ENCODE results near the gene PLIN5. TPM values are rescaled to one million over a fixed set of nuclear protein-coding genes. Genes with fewer than 3 reads are reported as not detected.

Gene PLIN5
- total RNA-seq, 1 experiment from 2014 or later, result 2.5 TPM

DNA sequence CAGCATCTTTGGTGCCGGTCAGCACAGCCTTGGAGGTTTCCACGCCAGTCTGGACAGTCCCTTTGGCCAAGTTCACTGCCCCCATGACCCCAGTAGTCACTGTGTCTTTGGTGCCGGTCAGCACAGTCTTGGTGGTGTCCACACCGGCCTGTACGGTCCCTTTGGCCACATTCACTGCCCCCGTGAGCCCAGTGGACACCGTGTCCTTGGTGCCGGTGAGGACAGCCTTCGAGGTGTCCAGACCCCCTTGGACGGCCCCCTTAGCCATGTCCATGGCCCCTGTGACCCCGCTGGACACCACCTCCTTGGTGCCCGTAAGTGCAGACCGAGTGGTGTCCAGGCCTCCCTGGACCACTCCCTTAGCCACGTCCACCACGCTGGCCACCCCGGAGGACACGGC, 21.8 kb downstream of the PLIN5 start:
- no peak for DNase-seq
- Histone ChIP-seq H3K36me3 (replicated peaks; ENCODE audit: control insufficient read depth, insufficient read depth, low read length) (no peaks in the 10 kb centered on the region), H3K27me3 (ENCODE audit: control insufficient read depth, insufficient read depth, low read length) (peaks cover 13% of the 10 kb centered on the region), H3K4me3 (ENCODE audit: insufficient read depth, low read depth, low read length) (no peak overlapping the region)

DNA sequence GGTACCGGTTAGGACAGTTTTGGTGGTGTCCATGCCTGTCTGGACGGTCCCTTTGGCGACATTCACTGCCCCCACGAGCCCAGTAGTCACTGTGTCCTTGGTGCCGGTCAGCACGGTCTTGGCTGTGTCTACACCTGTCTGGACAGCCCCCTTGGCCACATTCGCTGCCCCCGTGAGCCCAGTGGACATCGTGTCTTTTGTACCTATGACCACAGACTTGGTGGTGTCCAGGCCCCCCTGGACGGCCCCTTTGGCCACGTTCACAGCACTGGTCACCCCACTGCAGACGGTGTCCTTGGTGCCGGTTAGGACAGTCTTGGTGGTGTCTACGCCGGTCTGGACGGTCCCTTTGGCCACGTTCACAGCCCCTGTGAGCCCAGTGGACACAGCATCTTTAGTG, 23.0 kb downstream of the PLIN5 start:
- H3K36me3 ChIP-seq (replicated peaks; ENCODE audit: control insufficient read depth, insufficient read depth, low read length), result no peaks in the 10 kb centered on the region
- peaks cover 13% of the 10 kb centered on the region for H3K27me3 ChIP-seq (ENCODE audit: control insufficient read depth, insufficient read depth, low read length)
- no peak for DNase-seq
- no peak overlapping the region for H3K4me3 ChIP-seq (ENCODE audit: insufficient read depth, low read depth, low read length)

DNA sequence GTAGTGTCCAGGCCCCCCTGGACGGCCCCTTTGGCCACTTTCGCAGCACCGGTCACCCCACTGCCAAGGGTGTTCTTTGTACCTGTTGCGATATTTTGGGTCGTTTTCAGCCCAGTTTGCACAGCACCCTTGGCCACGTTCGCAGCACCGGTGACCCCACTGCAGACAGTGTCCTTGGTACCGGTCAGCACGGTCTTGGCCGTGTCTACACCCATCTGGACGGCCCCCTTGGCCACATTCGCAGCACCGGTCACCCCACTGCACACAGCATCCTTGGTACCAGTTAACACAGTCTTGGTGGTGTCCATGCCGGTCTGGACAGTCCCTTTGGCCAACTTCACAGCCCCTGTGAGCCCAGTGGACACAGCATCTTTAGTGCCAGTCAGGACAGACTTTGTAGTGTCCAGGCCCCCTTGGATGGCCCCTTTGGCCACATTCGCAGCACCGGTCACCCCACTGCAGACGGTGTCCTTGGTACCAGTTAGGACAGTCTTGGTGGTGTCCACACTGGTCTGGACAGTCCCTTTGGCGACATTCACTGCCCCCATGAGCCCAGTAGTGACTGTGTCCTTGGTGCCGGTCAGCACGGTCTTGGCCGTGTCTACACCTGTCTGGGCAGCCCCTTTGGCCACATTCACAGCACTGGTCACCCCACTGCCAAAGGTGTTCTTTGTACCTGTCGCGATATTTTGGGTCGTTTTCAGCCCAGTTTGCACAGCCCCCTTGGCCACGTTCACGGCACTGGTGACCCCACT, 23.5 kb downstream of the PLIN5 start:
- no peak for DNase-seq
- H3K4me3 ChIP-seq (ENCODE audit: insufficient read depth, low read depth, low read length), result no peak overlapping the region
- no peaks in the 10 kb centered on the region for H3K36me3 ChIP-seq (replicated peaks; ENCODE audit: control insufficient read depth, insufficient read depth, low read length)
- H3K27me3 ChIP-seq (ENCODE audit: control insufficient read depth, insufficient read depth, low read length), result peaks cover 12% of the 10 kb centered on the region

DNA sequence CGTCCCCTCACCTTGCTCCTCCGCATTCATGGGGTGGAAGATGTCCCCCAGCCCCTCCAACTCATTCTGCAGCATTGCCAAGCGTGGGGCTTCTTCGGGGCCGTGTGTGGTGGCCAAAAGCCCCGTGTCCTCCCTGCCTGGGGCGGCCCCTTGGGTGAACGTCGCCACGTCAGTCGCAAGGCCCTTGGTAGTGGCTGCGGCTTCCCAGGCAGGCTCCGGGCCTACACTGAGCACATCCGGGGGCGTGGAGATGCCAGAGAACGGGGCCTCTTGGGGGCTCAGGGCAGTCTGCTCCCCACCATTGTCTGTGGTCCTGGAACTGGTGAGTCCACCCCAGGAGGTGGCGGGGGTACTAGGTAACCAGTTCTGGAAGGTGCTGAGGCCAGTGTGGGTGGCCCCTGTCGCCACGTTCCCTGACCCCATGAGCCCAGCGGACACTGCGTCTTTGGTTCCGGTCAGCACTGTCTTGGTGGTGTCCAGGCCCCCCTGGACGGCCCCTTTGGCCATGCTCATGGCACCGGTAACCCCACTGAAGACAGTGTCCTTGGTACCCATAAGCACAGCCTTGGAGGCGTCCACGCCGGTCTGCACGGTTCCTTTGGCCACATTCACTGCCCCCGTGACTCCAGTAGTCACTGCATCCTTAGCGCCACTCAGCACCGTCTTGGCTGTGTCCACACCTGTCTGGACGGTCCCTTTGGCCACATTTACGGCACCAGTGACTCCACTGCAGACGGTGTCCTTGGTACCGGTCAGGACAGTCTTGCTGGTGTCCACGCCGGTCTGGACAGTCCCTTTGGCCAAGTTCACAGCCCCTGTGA, 24.4 kb downstream of the PLIN5 start:
- peaks cover 9% of the 10 kb centered on the region for H3K27me3 ChIP-seq (ENCODE audit: control insufficient read depth, insufficient read depth, low read length)
- no peaks in the 10 kb centered on the region; the same call in 1 of the 2 replicates for H3K36me3 ChIP-seq (replicated peaks; ENCODE audit: control insufficient read depth, insufficient read depth, low read length)
- DNase-seq, result no peak
- H3K4me3 ChIP-seq (ENCODE audit: insufficient read depth, low read depth, low read length), result no peak overlapping the region

DNA sequence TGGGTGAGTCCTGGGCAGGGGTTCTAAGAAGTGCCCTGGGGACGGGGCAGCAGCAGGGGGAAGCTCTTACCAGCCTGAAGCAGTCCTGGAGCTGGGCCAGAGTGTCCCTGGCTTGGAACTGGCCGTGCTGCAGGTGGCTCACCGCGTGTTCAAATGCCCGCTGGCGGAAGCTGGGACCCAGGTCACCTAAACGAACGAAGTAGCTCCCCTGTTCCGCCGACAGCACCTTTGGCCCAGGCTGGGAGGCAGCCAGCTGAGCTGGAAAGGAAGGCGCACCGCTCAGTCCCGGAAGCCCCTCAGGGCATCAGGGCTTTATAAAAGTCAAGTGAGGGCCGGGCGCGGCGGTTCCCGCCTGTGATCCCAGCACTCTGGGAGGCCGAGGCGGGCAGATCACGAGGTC, 26.3 kb downstream of the PLIN5 start:
- Histone ChIP-seq H3K4me3 (ENCODE audit: insufficient read depth, low read depth, low read length) (no peak overlapping the region), H3K36me3 (replicated peaks; ENCODE audit: control insufficient read depth, insufficient read depth, low read length) (peaks cover 2% of the 10 kb centered on the region), H3K27me3 (ENCODE audit: control insufficient read depth, insufficient read depth, low read length) (peaks cover 7% of the 10 kb centered on the region)
- DNase-seq, result peak; percentile 53

DNA sequence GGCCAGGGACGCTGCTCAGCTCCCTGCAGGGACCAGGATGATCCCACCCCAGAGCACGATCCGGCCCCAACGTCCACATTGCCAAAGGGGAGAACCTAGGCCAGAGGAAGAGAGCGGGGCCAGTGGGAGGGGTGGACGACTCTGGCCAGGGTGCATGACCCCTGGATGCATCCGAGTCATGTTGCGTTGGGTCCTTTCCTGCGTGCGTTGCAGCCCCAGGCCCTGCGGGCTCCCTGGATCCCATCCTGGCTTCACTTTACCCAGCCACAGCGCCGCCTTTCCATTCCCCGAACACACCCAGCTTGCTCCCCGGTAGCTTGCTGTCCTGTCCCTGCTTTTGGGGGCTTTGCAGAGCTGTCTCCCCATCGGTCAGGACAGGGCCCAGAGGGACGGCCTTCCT, 27.2 kb downstream of the PLIN5 start:
- H3K36me3 ChIP-seq (replicated peaks; ENCODE audit: control insufficient read depth, insufficient read depth, low read length), result peaks cover 3% of the 10 kb centered on the region
- H3K27me3 ChIP-seq (ENCODE audit: control insufficient read depth, insufficient read depth, low read length), result peaks cover 5% of the 10 kb centered on the region
- DNase-seq, result peak; percentile 68
- H3K4me3 ChIP-seq (ENCODE audit: insufficient read depth, low read depth, low read length), result no peak overlapping the region

DNA sequence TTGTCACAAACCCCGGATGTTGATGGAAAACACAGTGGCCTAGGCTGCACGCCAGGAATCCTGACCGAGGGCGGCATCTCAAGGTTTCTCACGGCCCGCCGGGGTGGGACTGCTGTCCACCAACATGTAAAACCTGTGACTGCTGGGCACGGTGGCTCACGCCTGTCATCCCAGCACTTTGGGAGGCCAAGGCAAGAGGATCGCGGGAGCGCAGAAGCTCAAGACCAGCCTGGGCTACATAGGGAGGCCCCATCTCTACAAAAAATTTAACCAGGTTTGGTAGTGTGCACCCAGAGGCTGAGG, 27.9 kb downstream of the PLIN5 start:
- H3K4me3 ChIP-seq (ENCODE audit: insufficient read depth, low read depth, low read length), result no peak overlapping the region
- H3K27me3 ChIP-seq (ENCODE audit: control insufficient read depth, insufficient read depth, low read length), result peaks cover 5% of the 10 kb centered on the region
- no peak for DNase-seq
- peaks cover 4% of the 10 kb centered on the region for H3K36me3 ChIP-seq (replicated peaks; ENCODE audit: control insufficient read depth, insufficient read depth, low read length)

DNA sequence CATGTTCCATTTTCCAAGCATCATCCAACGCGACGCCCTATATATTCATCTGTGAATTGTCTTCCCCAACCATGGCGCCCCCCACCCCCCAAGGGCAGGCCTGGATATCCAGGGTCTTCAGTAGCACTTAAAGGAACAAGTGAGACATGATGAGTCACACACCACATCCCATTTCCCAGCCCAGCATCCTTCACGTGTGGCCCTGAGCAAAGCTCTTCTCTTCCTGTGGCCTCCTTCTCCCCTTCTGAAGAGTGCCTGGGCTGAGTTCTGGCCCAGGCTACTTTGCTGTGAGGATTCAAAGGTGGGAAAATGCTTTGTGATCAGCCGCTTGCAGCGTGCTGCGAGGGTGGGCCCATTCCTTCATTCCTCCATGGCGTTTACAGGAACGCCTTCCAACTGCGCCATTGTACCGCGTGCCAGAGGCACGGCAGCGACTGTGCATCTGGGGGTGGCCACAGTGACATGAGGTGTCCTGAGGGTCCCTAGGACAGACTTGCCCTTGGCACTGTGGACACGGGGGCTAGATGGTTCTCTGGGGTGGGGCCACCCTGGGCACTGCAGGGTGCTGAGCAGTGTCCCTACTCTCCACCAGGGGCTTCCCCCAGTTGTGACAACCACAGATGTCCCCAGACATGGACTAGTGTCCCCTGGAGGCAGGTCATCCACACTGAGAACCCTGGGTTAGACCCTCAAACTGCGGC, 28.4 kb downstream of the PLIN5 start:
- DNase-seq, result peak; percentile 47
- no peak overlapping the region for H3K4me3 ChIP-seq (ENCODE audit: insufficient read depth, low read depth, low read length)
- peaks cover 4% of the 10 kb centered on the region for H3K36me3 ChIP-seq (replicated peaks; ENCODE audit: control insufficient read depth, insufficient read depth, low read length)
- peaks cover 2% of the 10 kb centered on the region for H3K27me3 ChIP-seq (ENCODE audit: control insufficient read depth, insufficient read depth, low read length)

DNA sequence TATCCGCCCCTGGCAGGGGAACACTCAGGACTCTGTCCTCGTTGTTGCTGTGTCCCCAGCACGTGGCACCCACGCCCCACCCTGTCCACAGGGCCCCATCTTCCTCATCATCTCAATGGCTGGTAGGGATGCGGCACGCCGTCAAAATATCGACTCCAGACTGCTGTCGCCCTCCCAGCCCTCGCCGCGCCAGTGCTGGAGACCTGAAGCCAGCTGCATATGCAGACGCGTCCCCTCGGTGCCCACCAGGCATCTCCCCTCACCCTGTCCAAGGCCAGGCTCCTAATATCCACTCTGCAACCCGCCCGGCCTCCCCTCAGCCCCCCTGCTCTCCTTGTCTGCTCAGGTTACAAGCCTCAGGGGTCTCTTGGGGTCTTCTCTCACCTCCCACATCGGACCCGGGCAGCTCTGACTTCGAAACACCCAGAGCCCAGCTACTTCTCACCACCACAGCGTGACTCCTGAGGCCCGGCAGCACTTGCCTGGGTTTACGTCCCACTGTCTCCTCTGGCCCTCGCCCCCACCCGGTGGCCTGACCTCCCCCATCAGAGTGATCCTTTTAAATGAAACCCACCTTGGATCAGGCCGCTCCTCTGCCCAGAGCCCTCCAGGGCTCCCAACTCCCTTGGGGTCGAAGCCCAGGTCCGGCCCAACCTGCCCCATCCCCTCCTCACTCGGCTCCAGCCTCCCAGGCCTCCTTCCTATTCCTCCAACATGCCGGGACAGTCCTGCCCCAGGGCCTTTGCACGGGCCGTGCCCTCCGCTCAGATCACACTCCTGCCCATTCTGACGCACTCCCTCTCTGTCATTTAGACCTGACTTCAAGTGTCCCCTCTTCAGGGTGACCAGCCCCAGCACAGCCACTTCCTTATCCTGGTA, 29.2 kb downstream of the PLIN5 start:
- Histone ChIP-seq H3K4me3 (ENCODE audit: insufficient read depth, low read depth, low read length) (no peak overlapping the region), H3K36me3 (replicated peaks; ENCODE audit: control insufficient read depth, insufficient read depth, low read length) (peaks cover 4% of the 10 kb centered on the region), H3K27me3 (ENCODE audit: control insufficient read depth, insufficient read depth, low read length) (peaks cover 2% of the 10 kb centered on the region)
- DNase-seq, result peak; percentile 53

DNA sequence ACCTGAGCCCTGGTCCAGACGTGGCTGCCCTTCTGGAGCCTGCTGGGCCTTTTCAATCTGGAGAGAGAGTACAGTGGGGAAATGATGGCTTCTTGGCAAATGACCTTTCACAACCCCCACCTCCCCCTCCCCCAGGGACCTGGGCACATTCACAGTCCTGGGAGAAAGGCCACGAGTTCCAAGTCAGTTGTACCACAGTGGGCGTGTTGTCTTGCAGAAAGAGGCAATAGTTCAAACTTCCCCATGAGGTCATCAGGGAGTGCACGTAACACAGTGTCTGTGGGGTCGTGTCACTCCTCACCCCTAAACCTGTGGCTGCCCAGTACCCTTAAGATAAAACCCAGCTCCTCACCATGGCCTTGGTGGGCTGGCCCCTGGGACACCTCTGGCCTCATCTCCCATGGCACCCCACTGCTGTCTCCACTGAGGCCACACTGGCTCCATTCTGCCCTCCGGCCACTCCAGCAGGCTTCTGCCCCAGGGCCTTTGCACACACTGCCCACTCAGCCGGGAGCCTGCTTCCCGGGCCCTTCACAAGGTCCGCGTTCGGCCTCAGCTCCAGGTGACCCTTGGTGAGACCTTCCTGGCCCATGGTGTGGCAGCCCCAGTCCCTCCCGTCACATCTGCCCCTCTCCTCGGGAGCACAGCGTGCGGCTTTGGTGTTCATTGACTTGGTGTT, 30.0 kb downstream of the PLIN5 start:
- Histone ChIP-seq H3K36me3 (replicated peaks; ENCODE audit: control insufficient read depth, insufficient read depth, low read length) (peaks cover 4% of the 10 kb centered on the region), H3K4me3 (ENCODE audit: insufficient read depth, low read depth, low read length) (no peak overlapping the region), H3K27me3 (ENCODE audit: control insufficient read depth, insufficient read depth, low read length) (peaks cover 2% of the 10 kb centered on the region; the same call in 1 of the 2 replicates)
- peak; percentile 60 for DNase-seq

DNA sequence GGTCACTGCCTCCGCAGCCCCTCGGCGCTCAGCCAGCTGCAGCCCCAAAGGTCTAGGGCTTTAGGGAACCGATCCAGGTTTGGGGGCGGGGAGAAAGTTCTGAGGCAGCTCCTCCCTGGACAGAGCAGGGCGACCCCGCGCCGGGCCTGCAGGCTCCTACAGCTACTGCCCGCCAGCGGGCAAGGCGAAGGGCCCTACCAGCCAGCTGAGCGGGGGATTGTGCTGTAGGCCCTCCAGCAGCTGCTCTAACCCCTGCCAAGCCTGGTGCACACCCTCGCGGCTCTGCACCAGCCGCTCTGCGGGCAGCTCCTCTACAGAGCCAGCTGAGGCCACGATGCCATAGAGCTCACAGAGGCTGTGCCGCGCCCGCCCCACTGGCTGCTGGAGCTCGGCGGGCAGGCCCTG, 30.7 kb downstream of the PLIN5 start:
- no peak overlapping the region for H3K4me3 ChIP-seq (ENCODE audit: insufficient read depth, low read depth, low read length)
- DNase-seq, result peak; percentile 65
- 0 out of 2 replicates have a peak, but pooled peaks cover 2% of the 10 kb centered on the region for H3K27me3 ChIP-seq (ENCODE audit: control insufficient read depth, insufficient read depth, low read length)
- H3K36me3 ChIP-seq (replicated peaks; ENCODE audit: control insufficient read depth, insufficient read depth, low read length), result peaks cover 4% of the 10 kb centered on the region

DNA sequence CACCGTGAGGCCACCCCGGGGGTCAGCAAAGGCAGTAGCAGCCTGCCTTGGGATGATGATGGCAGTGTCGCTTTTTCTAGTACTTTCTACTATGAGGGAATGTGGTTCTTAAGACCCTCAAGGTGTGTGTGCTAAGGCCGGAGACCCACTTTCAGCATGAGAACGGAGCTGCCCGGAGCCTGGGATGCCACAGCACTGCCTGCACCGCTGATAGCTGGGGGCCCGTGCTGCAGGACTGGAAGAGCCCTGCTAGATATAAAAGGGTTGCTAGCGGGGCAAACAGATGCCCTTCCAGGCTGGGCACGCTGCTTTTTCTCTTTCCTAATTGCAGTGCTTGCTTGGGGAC, 31.2 kb downstream of the PLIN5 start:
- peak; percentile 53 for DNase-seq
- peaks cover 4% of the 10 kb centered on the region for H3K36me3 ChIP-seq (replicated peaks; ENCODE audit: control insufficient read depth, insufficient read depth, low read length)
- H3K4me3 ChIP-seq (ENCODE audit: insufficient read depth, low read depth, low read length), result no peak overlapping the region
- 0 out of 2 replicates have a peak, but pooled peaks cover 2% of the 10 kb centered on the region for H3K27me3 ChIP-seq (ENCODE audit: control insufficient read depth, insufficient read depth, low read length)

DNA sequence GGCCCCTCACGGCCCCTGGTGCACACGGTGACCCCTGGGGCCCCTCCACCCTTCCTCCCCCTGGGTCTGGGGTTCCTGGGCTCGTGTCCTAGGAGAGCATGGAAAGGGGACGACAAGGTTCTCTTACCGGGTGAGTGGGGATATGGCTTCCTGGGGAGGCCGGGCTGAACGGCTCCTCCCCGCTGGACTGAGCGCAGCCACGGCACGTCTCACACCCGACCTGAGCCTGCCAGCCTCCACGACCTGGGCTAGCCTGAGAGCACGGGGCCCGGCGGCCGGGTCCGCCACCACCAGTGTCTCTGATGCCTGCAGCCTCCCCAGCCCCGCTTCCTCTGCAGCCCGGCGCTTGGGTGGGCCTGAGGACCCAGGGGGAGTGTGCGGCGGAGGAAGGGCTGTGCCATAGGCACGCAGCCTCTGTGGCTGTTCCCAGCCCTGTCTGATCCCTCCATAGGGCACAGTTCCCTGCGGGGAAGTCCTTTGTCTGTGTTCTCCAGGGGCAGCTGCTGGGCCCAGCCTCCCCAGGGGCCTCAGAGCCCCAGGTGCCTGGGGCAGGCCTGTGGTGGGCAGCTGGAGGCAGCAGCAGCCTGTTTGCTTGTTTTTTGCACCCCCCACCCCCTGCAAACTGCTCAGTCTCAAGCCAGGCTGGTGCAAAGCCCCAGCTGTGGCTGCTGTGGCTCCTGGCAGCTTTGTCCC, 31.7 kb downstream of the PLIN5 start:
- peaks cover 4% of the 10 kb centered on the region for H3K36me3 ChIP-seq (replicated peaks; ENCODE audit: control insufficient read depth, insufficient read depth, low read length)
- H3K4me3 ChIP-seq (ENCODE audit: insufficient read depth, low read depth, low read length), result no peak overlapping the region
- peak; percentile 67 for DNase-seq
- no peaks in the 10 kb centered on the region for H3K27me3 ChIP-seq (ENCODE audit: control insufficient read depth, insufficient read depth, low read length)

Data from H7 (cell line).